Erythroblast (primary cell): Measurements from ENCODE around the gene UROD.

Experiments
- GATA1 ChIP-seq: IDR thresholded peaks from 2 replicates; pipeline ENCODE4 v1.6.1; 2011; ENCODE audit warnings: low read depth, mild to moderate bottlenecking, control low read depth, low read length, moderate library complexity
- POLR2A ChIP-seq: IDR thresholded peaks from 2 replicates; pipeline ENCODE4 v1.6.1; 2011; ENCODE audit warnings: mild to moderate bottlenecking, low read length

GRCh38 chr1:45008076-45008475 is 4.0 kb upstream of the UROD start:
- no peak for TF ChIP-seq POLR2A
- TF ChIP-seq GATA1: no peak
